VCaP (cell line): ENCODE results near the gene RNU11.
"Not testable (repeated sequence)": the region's sequence is repeated elsewhere in the genome, so short reads cannot be mapped to it uniquely, and the experiment has no call there.

Experiments used
- H3K27ac ChIP-seq: fragments of 450-650 bp; 2 replicates; pipeline ENCODE4 v1.5.1; 2017
- CTCF ChIP-seq: fragments of 450-650 bp; conservative IDR thresholded peaks from 2 replicates; pipeline ENCODE4 v1.5.1; 2017; ENCODE audit warnings: mild to moderate bottlenecking, moderate library complexity

The RNU11 gene

GRCh38 chr1:28631713-28632112, 16.7 kb upstream of the RNU11 start:
- TF ChIP-seq CTCF, result no peak
- H3K27ac ChIP-seq, result no peak overlapping the region

- TF ChIP-seq CTCF, result no peak
- no peak overlapping the region for H3K27ac ChIP-seq
Measured at GRCh38 chr1:28632560-28632959, 15.8 kb upstream of the RNU11 start.

GRCh38 chr1:28640766-28641165, 7.6 kb upstream of the RNU11 start:
- H3K27ac ChIP-seq, result no peak overlapping the region
- TF ChIP-seq CTCF, result peak; percentile 47

GRCh38 chr1:28642056-28642846, 6.1 kb upstream of the RNU11 start:
- TF ChIP-seq CTCF, result no peak
- H3K27ac ChIP-seq, result peak overlapping the region; percentile 96

GRCh38 chr1:28642847-28643635, 5.4 kb upstream of the RNU11 start, which contains the start of gene TAF12:
TSS of gene TAF12 (minus strand) at chr1:28643067. CDS start at chr1:28622081, 20,986 bp downstream.
- peak; percentile 56 for TF ChIP-seq CTCF
- peak within 1 kb of the TSS; percentile 96 for H3K27ac ChIP-seq

GRCh38 chr1:28644494-28644893, 3.9 kb upstream of the RNU11 start:
- H3K27ac ChIP-seq, result peak overlapping the region; percentile 96
- TF ChIP-seq CTCF, result no peak

- H3K27ac ChIP-seq, result not testable (repeated sequence)
Measured at GRCh38 chr1:28645406-28645805, 3.0 kb upstream of the RNU11 start.
